Kidney (tissue), 14 donors: ENCODE results near the gene TMEM217. TPM values are rescaled to one million over a fixed set of nuclear protein-coding genes. Genes with fewer than 3 reads are reported as not detected.
A peak's percentile ranks its signal among the peaks of the same experiment; 100 is the strongest.

Experiments used
- DNase-seq, 5 donors: peaks; one replicate each; pipeline ENCODE4 v3.0.0-alpha.2; 2013 to 2020
- FAIRE-seq: peaks from 2 replicates; lab custom pipeline; 2012; peaks lifted over from hg19 to GRCh38; lab: Jason Lieb, UNC
- H3K27ac ChIP-seq, 2 donors: one replicate each; pipeline ENCODE4 v1.7.0; 2013; ENCODE audit warnings: low read depth in 2 of 2, low read length in 2 of 2, inconsistent platforms in 1 of 2
- H3K27me3 ChIP-seq: one replicate; pipeline ENCODE4 v1.7.1; 2013; ENCODE audit warnings: low read length, inconsistent platforms; ENCODE audit not compliant: control insufficient read depth, insufficient read depth
- H3K36me3 ChIP-seq, 3 donors: one replicate each; pipeline versions ENCODE4 v1.7.0 to v1.7.1; 2013; ENCODE audit warnings: low read length in 3 of 3, control low read depth in 1 of 3, inconsistent platforms in 1 of 3; ENCODE audit not compliant: insufficient read depth in 3 of 3, control insufficient read depth in 2 of 3
- H3K4me1 ChIP-seq, 3 donors: one replicate each; pipeline versions ENCODE4 v1.7.0 to v1.7.1; 2013; ENCODE audit warnings: low read length in 3 of 3, inconsistent platforms in 1 of 3, low read depth in 1 of 3; ENCODE audit not compliant: control insufficient read depth in 2 of 3, insufficient read depth in 2 of 3
- H3K4me3 ChIP-seq, 3 donors: one replicate each; pipeline versions ENCODE4 v1.7.0 to v1.8.1; 2013; ENCODE audit warnings: low read length in 3 of 3, control low read depth in 1 of 3, inconsistent platforms in 1 of 3
- H3K9ac ChIP-seq, 3 donors: one replicate each; pipeline versions ENCODE4 v1.7.0 to v1.7.1; 2013; ENCODE audit warnings: low read length in 3 of 3, control low read depth in 1 of 3, inconsistent platforms in 1 of 3
- H3K9me3 ChIP-seq, 3 donors: one replicate each; pipeline versions ENCODE4 v1.7.0 to v1.7.1; 2013; ENCODE audit warnings: low read length in 3 of 3, control low read depth in 1 of 3, inconsistent platforms in 1 of 3; ENCODE audit not compliant: control insufficient read depth in 2 of 3, insufficient read depth in 1 of 3
- CTCF ChIP-seq: IDR thresholded peaks from 3 replicates; pipeline ENCODE4 v1.5.1; 2012; ENCODE audit warnings: mild to moderate bottlenecking, moderate library complexity, borderline replicate concordance; ENCODE audit not compliant: insufficient read depth; ENCODE audit errors: extremely low read depth
- intact Hi-C: fragments of 100-400 bp; cut with DNase I; formaldehyde crosslinking; loops from one replicate; pipeline ENCODE4 v1.11.1; 2022
- polyA plus RNA-seq: library from polyadenylated mRNA; stranded (reverse); fragments of 350-450 nt; fragmentation: Illumina TruSeq; extraction: RNeasy Lipid Tissue Mini Kit (QIAGEN cat#74804); gene quantifications from one replicate; pipeline ENCODE4 v1.2.3, GENCODE V29; 2014; ENCODE audit warnings: low read depth, low replicate concordance; ENCODE audit not compliant: insufficient read depth
- total RNA-seq: library from RNA; stranded (reverse); fragmentation: NEBNext Ultra II Directional; extraction: Animal tissue kit (Norgen Biotek cat#: 25700); gene quantifications from one replicate; pipeline ENCODE4 v1.2.1, GENCODE V29; 2021
- donor health status: control.
- donor health status: control.
- donor health status: control.
- donor health status: control.
- donor health status: control.
- donor health status: DM: yes; HTN: yes; CAD: no.
- donor health status: Normal renal cell carcinoma (clear cell type).

Gene TMEM217
- total and polyA plus RNA-seq, 2 donors from 2014 or later = 0.67 to 0.72 TPM

GRCh38 chr6:37173493-37174195 lies 84.3 kb downstream of the TMEM217 start:
- Histone ChIP-seq H3K27me3 (no peaks in the 10 kb centered on the region), H3K4me1 (peaks cover 0 to 11% (median 5%) of the 10 kb centered on the region in 3 donors), H3K9me3 (no peaks in the 10 kb centered on the region), H3K4me3 (no peak overlapping the region), H3K27ac (no peak overlapping the region), H3K36me3 (peaks cover 10 to 22% (median 14%) of the 10 kb centered on the region in 3 donors), H3K9ac (no peak overlapping the region)
- no peak for DNase-seq
- no peak for TF ChIP-seq CTCF
- intact Hi-C loops = loop anchor here (10.0 kb wide), 1 partner anchor 119 kb away; no protein-coding TSS in a partner anchor
- FAIRE-seq = no peak

- Histone ChIP-seq H3K9ac (no peak overlapping the region), H3K36me3 (peaks cover 10 to 22% (median 14%) of the 10 kb centered on the region in 3 donors), H3K27me3 (no peaks in the 10 kb centered on the region), H3K4me3 (peak overlapping the region in 1 of 3 donors; percentile 78), H3K4me1 (peaks cover 0 to 11% (median 8%) of the 10 kb centered on the region in 3 donors), H3K27ac (no peak overlapping the region), H3K9me3 (no peaks in the 10 kb centered on the region)
- intact Hi-C loops = loop anchor here (10.0 kb wide), 1 partner anchor 118 kb away; no protein-coding TSS in a partner anchor
- FAIRE-seq (no peak), DNase-seq (no peak)
- no peak for TF ChIP-seq CTCF
Measured at GRCh38 chr6:37172912-37173492, 84.9 kb downstream of the TMEM217 start.

GRCh38 chr6:37171970-37172812 lies 85.8 kb downstream of the TMEM217 start:
- no peak for FAIRE-seq
- Histone ChIP-seq H3K9me3 (no peaks in the 10 kb centered on the region), H3K4me3 (peak overlapping the region; percentile 57 to 78 (median 71)), H3K4me1 (peaks cover 0 to 11% (median 8%) of the 10 kb centered on the region in 3 donors), H3K36me3 (peaks cover 10 to 22% (median 14%) of the 10 kb centered on the region in 3 donors), H3K27ac (peak overlapping the region; percentile 92 to 96), H3K9ac (peak overlapping the region; percentile 56 to 90 (median 87)), H3K27me3 (no peaks in the 10 kb centered on the region)
- DNase-seq = peak; percentile 93 to 96 (median 94)
- TF ChIP-seq CTCF = peak; percentile 94
- intact Hi-C loops = loop anchor here (10.0 kb wide), 1 partner anchor 117 kb away; no protein-coding TSS in a partner anchor
